ENCODE data around the gene SLC9A2. TPM values are rescaled to one million over a fixed set of nuclear protein-coding genes. Genes with fewer than 3 reads are reported as not detected.

Gene SLC9A2
- total RNA-seq, 1 experiment from 2014 or later: 0.09 TPM

GRCh38 chr2:102748107-102748506, 128.8 kb downstream of the SLC9A2 start:
- H3K4me3 Mint-ChIP-seq (ENCODE audit: unreplicated experiment): no peak overlapping the region
- no TSS peak for BruUV-seq (replicated peaks)
- no peaks in the 10 kb centered on the region for H3K4me1 Mint-ChIP-seq (ENCODE audit: insufficient read depth, unreplicated experiment)
- ChIA-PET POLR2A (interaction anchor here (0.7 kb wide), 1 partner anchor 11 kb away, joined by 3 read pairs; a partner anchor contains a TSS), CTCF (interaction anchor here (0.9 to 2.1 kb wide), 5 partner anchors 11 to 58 kb away, joined by 4 to 11 read pairs (median 5); a partner anchor contains a TSS)
- H3K27ac Mint-ChIP-seq (ENCODE audit: low read depth, unreplicated experiment): no peak overlapping the region
- TF ChIP-seq, protein P1, sequence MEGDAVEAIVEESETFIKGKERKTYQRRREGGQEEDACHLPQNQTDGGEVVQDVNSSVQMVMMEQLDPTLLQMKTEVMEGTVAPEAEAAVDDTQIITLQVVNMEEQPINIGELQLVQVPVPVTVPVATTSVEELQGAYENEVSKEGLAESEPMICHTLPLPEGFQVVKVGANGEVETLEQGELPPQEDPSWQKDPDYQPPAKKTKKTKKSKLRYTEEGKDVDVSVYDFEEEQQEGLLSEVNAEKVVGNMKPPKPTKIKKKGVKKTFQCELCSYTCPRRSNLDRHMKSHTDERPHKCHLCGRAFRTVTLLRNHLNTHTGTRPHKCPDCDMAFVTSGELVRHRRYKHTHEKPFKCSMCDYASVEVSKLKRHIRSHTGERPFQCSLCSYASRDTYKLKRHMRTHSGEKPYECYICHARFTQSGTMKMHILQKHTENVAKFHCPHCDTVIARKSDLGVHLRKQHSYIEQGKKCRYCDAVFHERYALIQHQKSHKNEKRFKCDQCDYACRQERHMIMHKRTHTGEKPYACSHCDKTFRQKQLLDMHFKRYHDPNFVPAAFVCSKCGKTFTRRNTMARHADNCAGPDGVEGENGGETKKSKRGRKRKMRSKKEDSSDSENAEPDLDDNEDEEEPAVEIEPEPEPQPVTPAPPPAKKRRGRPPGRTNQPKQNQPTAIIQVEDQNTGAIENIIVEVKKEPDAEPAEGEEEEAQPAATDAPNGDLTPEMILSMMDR (IDR thresholded peaks at IDR 0.05; ENCODE audit: unreplicated experiment): no peak
- DNase-seq (ENCODE audit: unreplicated experiment): no peak
- H3K27me3 Mint-ChIP-seq (ENCODE audit: insufficient read depth, unreplicated experiment): no peaks in the 10 kb centered on the region
- H3K36me3 Mint-ChIP-seq (ENCODE audit: insufficient read depth, unreplicated experiment): no peaks in the 10 kb centered on the region
- intact Hi-C loops (cut with micrococcal nuclease): no loop called here
- H3K9me3 Mint-ChIP-seq (ENCODE audit: unreplicated experiment): no peaks in the 10 kb centered on the region

DNA sequence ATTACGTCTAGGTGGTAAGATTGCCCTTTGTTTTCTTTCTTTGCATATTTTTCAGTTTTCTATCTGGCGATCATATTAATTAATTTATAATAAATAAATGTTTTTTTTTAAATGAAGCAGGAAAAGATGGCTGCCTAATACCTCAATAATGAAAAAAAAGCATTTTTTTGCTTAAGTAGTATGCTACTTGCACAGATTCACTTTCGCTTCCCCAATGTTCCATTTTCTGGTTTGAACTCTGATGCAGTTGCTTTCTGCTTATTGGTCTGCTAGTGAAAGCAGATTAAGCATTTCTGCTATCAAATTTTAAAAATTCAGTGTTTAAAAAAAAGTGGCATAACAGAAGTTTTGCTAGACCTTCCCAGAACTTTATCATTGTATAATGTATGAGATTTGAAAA, 130.6 kb downstream of the SLC9A2 start:
- no peaks in the 10 kb centered on the region for H3K36me3 Mint-ChIP-seq (ENCODE audit: insufficient read depth, unreplicated experiment)
- TF ChIP-seq, protein P1 (IDR thresholded peaks at IDR 0.05; ENCODE audit: unreplicated experiment): no peak
- ChIA-PET POLR2A (no interaction called here), CTCF (no interaction called here)
- no peaks in the 10 kb centered on the region for H3K9me3 Mint-ChIP-seq (ENCODE audit: unreplicated experiment)
- H3K4me3 Mint-ChIP-seq (ENCODE audit: unreplicated experiment): no peak overlapping the region
- no peak overlapping the region for H3K27ac Mint-ChIP-seq (ENCODE audit: low read depth, unreplicated experiment)
- no TSS peak for BruUV-seq (replicated peaks)
- no peaks in the 10 kb centered on the region for H3K4me1 Mint-ChIP-seq (ENCODE audit: insufficient read depth, unreplicated experiment)
- no peak for DNase-seq (ENCODE audit: unreplicated experiment)
- intact Hi-C loops (cut with micrococcal nuclease): no loop called here
- H3K27me3 Mint-ChIP-seq (ENCODE audit: insufficient read depth, unreplicated experiment): no peaks in the 10 kb centered on the region

DNA sequence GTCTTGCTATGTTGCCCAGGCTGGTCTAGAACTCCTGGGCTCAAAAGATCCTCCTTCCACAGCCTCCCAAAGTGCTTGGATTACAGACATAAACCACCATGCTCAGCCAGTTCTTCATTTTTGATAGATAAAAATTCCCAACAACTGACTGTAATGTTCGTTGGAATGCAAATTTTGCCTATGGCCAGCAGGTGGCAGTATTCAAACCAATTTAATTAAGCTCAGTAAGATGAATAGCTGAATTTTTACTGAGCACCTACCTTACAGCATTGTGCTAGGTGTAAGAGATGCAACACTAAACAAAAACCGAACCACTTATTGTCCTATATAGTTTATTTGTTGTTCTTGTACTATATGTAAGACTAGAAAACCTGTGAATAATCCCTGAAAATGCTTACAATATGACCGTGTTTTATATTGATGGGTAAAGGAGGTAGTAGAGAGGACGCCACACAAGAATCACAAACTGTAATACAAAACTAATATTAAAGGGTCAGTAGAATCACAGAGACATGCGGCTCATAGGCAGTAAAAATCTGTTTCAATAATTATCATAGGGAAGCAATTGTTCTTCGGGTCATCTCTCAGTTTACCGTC, 134.3 kb downstream of the SLC9A2 start:
- Mint-ChIP-seq H3K27me3 (ENCODE audit: insufficient read depth, unreplicated experiment) (no peaks in the 10 kb centered on the region), H3K4me3 (ENCODE audit: unreplicated experiment) (no peak overlapping the region), H3K27ac (ENCODE audit: low read depth, unreplicated experiment) (no peak overlapping the region), H3K4me1 (ENCODE audit: insufficient read depth, unreplicated experiment) (no peaks in the 10 kb centered on the region), H3K9me3 (ENCODE audit: unreplicated experiment) (no peaks in the 10 kb centered on the region), H3K36me3 (ENCODE audit: insufficient read depth, unreplicated experiment) (no peaks in the 10 kb centered on the region)
- intact Hi-C loops (cut with micrococcal nuclease): loop anchor here (1.0 kb wide), 1 partner anchor 53 kb away; no protein-coding TSS in a partner anchor
- ChIA-PET POLR2A (interaction anchor here (0.8 to 1.1 kb wide), 2 partner anchors 40 to 63 kb away, joined by 3 to 4 read pairs; no protein-coding TSS in a partner anchor), CTCF (interaction anchor here (0.6 to 7.3 kb wide), 28 partner anchors 10 to 1851 kb away, joined by 3 to 96 read pairs (median 4); partner anchors contain the start of genes SLC9A4 and TMEM182)
- TF ChIP-seq, protein P1 (IDR thresholded peaks at IDR 0.05; ENCODE audit: unreplicated experiment): peak; percentile 64
- BruUV-seq (replicated peaks): no TSS peak
- peak; percentile 56 for DNase-seq (ENCODE audit: unreplicated experiment)

DNA sequence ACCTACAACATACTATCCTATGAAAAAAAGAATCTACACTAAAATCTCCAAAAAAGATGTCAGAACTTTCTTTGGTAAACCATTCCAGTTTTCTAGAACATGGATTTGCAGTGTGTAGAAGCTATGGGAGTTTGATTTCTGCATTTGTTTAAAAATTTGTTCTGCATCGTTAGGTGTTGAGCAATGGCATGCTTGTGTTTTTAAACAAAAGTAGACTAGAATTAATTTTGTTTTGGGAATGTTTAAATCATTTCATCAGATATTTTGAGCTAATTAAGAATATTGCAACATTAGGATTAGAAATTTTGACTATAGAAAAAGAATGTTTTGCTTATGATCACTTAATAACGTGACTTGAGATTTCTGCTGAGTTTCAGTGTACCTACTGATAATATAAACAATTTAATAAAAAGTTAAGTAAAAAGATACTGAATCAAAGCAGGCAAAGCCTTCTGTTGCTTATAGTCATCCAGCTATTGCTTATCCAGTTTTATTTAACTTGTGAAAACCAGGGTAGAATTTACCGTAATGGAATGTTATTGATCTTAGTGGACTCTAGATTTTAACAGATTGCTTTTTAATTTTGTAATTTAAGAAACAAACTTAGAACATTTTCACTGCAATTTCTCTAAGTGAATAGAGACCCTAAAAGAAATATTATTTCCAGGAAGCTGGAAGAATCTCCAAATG, 135.2 kb downstream of the SLC9A2 start:
- no peaks in the 10 kb centered on the region for H3K9me3 Mint-ChIP-seq (ENCODE audit: unreplicated experiment)
- H3K27ac Mint-ChIP-seq (ENCODE audit: low read depth, unreplicated experiment): no peak overlapping the region
- intact Hi-C loops (cut with micrococcal nuclease): no loop called here
- no peaks in the 10 kb centered on the region for H3K27me3 Mint-ChIP-seq (ENCODE audit: insufficient read depth, unreplicated experiment)
- POLR2A ChIA-PET: interaction anchor here (0.8 kb wide), 1 partner anchor 39 kb away, joined by 3 read pairs; no protein-coding TSS in a partner anchor
- CTCF ChIA-PET: interaction anchor here (0.5 to 7.3 kb wide), 16 partner anchors 10 to 1648 kb away, joined by 3 to 96 read pairs (median 13); a partner anchor contains a TSS
- no peak overlapping the region for H3K4me3 Mint-ChIP-seq (ENCODE audit: unreplicated experiment)
- TF ChIP-seq, protein P1 (IDR thresholded peaks at IDR 0.05; ENCODE audit: unreplicated experiment): no peak
- H3K4me1 Mint-ChIP-seq (ENCODE audit: insufficient read depth, unreplicated experiment): no peaks in the 10 kb centered on the region
- DNase-seq (ENCODE audit: unreplicated experiment): no peak
- H3K36me3 Mint-ChIP-seq (ENCODE audit: insufficient read depth, unreplicated experiment): no peaks in the 10 kb centered on the region
- no TSS peak for BruUV-seq (replicated peaks)

All from MCF 10A (cell line).